Neural progenitor cell (in vitro differentiated cells): Measurements from ENCODE around the gene PLN.

Source experiments
- EZH2 ChIP-seq: fragments of 200-600 bp; sonication (generic); IDR thresholded peaks from 2 replicates; pipeline ENCODE4 v1.6.1; 2017; ENCODE audit warnings: antibody characterized with exemption, mild to moderate bottlenecking, moderate library complexity
- EZH2phosphoT487 ChIP-seq: fragments of 200-600 bp; sonication (generic); IDR thresholded peaks from 2 replicates; pipeline ENCODE4 v1.6.1; 2017; ENCODE audit warnings: antibody characterized with exemption
- TF ChIP-seq, protein P1 (sequence below): fragments of 200-600 bp; sonication (generic); IDR thresholded peaks from 2 replicates; pipeline ENCODE4 v1.5.1; 2017; ENCODE audit warnings: antibody characterized with exemption, mild to moderate bottlenecking

DNA sequence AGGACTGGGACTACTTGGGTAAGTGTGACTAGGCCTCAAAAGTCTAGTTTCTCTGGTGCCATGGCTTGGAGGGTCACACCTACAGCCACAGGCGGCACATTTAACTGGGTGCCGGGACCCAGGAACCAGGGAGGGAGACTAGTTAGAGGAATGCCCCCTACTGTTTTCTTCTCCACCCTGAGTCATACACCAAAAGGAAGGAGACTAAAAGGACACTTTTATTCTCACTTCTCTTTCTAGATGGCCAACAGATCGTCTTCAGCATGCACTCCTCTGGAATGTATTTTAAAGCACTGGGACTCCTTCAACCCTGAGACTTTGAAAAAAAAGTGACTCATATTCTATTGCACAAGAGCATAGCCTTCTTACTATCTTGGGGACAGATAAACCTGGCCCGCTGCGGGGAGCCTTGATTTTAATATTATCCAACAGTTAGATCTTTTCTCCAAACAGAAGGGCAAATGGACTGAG, 33.4 kb downstream of the PLN start:
- TF ChIP-seq, protein P1, sequence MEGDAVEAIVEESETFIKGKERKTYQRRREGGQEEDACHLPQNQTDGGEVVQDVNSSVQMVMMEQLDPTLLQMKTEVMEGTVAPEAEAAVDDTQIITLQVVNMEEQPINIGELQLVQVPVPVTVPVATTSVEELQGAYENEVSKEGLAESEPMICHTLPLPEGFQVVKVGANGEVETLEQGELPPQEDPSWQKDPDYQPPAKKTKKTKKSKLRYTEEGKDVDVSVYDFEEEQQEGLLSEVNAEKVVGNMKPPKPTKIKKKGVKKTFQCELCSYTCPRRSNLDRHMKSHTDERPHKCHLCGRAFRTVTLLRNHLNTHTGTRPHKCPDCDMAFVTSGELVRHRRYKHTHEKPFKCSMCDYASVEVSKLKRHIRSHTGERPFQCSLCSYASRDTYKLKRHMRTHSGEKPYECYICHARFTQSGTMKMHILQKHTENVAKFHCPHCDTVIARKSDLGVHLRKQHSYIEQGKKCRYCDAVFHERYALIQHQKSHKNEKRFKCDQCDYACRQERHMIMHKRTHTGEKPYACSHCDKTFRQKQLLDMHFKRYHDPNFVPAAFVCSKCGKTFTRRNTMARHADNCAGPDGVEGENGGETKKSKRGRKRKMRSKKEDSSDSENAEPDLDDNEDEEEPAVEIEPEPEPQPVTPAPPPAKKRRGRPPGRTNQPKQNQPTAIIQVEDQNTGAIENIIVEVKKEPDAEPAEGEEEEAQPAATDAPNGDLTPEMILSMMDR: no peak
- no peak for TF ChIP-seq EZH2
- TF ChIP-seq EZH2phosphoT487: no peak
